Brain microvascular endothelial cell (primary cell): ENCODE results near the gene CEBPB.

ENCODE experiments used
- DNase-seq: peaks from one replicate; pipeline ENCODE4 v3.0.0-alpha.2; 2020
- H3K27ac ChIP-seq: fragments of 250-450 bp; sonication (Bioruptor Pico); 2 replicates; pipeline ENCODE4 v1.5.1; 2020; ENCODE audit warnings: mild to moderate bottlenecking, moderate library complexity
- H3K27me3 ChIP-seq: fragments of 250-450 bp; sonication (Bioruptor Pico); replicated peaks from 2 replicates; pipeline ENCODE4 v1.5.1; 2020; ENCODE audit warnings: mild to moderate bottlenecking
- H3K36me3 ChIP-seq: fragments of 250-450 bp; sonication (Bioruptor Pico); replicated peaks from 2 replicates; pipeline ENCODE4 v1.5.1; 2020; ENCODE audit warnings: mild to moderate bottlenecking
- H3K4me3 ChIP-seq: 2 replicates; pipeline ENCODE4 v1.5.1; 2011; ENCODE audit warnings: low read depth, mild to moderate bottlenecking, control low read depth, low read length, moderate library complexity
- in situ Hi-C: cut with HindIII; loops from 2 replicates; pipeline ENCODE4 v1.10.0; 2017; ENCODE audit warnings: low sequenced_read_pairs, low pct_ligation_motif_present
- TF ChIP-seq, protein P1 (sequence below): IDR thresholded peaks from 2 replicates; pipeline ENCODE4 v1.5.1; 2011; ENCODE audit warnings: low read depth, mild to moderate bottlenecking, moderate library complexity, low read length, control low read depth, inconsistent platforms; ENCODE audit errors: missing control alignments

Gene CEBPB

GRCh38 chr20:50216543-50217206 is 26.0 kb downstream of the CEBPB start:
- in situ Hi-C loops = no loop called here
- Histone ChIP-seq H3K36me3 (no peaks in the 10 kb centered on the region), H3K27ac (no peak overlapping the region), H3K4me3 (no peak overlapping the region), H3K27me3 (no peaks in the 10 kb centered on the region)
- DNase-seq = no peak
- TF ChIP-seq, protein P1, sequence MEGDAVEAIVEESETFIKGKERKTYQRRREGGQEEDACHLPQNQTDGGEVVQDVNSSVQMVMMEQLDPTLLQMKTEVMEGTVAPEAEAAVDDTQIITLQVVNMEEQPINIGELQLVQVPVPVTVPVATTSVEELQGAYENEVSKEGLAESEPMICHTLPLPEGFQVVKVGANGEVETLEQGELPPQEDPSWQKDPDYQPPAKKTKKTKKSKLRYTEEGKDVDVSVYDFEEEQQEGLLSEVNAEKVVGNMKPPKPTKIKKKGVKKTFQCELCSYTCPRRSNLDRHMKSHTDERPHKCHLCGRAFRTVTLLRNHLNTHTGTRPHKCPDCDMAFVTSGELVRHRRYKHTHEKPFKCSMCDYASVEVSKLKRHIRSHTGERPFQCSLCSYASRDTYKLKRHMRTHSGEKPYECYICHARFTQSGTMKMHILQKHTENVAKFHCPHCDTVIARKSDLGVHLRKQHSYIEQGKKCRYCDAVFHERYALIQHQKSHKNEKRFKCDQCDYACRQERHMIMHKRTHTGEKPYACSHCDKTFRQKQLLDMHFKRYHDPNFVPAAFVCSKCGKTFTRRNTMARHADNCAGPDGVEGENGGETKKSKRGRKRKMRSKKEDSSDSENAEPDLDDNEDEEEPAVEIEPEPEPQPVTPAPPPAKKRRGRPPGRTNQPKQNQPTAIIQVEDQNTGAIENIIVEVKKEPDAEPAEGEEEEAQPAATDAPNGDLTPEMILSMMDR = no peak

DNA sequence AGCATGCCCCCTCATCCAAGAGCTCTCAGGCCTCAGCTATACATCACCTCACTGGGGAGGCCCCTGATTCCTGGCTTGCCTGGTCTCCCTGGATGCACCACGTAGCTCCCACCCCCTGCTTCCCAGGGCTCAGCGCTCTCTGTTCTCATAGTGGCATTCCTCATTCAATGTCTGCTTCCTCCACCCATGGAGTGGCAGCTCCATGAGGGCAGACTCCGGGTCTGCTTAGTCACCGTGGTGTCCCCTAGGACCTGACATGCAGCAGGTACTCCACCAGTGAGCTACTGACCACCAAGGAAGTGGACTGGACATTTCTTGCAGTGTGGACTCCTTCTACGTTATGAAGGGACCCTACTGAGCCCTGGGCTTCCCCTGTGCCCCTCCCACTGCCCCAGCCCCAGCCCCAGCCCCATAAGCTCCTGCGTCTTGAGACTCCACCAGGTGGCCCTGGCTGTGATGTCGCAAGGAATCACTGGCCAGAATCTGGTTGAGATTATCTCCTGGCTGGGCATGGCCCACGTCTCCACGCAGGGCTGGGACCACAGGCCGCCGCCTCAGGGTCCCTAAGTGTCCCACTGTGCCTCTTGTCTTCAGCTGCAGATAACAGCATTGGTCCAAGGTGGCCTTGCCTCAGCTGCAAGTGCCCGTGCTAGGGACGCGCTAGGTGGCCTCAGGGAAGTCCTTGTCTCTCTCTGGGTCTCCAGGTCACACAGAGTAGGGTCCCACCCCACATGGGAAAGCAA is 26.7 kb downstream of the CEBPB start:
- Histone ChIP-seq H3K27ac (no peak overlapping the region), H3K4me3 (no peak overlapping the region), H3K27me3 (no peaks in the 10 kb centered on the region), H3K36me3 (no peaks in the 10 kb centered on the region)
- DNase-seq = no peak
- in situ Hi-C loops = no loop called here
- TF ChIP-seq, protein P1 = no peak

DNA sequence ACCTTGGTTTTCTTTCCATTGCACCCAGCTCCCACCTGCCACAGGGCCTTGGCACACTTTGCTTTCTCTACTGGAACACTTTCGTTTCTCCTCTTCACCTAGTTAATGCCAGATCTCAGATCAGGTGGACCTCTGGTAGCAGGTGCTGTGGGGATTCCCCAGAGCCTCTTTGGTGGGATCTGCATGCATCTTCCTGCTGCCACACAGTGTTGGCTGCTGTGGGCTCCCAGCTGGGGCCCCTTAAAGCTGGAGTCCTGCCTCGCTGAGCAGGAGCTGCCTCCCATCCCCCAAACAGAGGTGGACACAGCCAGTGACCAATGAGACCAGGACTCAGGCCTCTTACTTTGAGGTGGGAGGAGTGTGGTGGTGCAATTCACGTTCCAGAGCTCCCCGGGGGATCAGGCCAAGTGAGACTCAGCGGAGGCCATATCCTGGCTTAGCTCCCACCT is 28.4 kb downstream of the CEBPB start:
- no peak overlapping the region for H3K4me3 ChIP-seq
- H3K27me3 ChIP-seq = no peaks in the 10 kb centered on the region
- H3K36me3 ChIP-seq = no peaks in the 10 kb centered on the region
- no peak overlapping the region for H3K27ac ChIP-seq
- in situ Hi-C loops = no loop called here
- TF ChIP-seq, protein P1 = no peak
- no peak for DNase-seq

DNA sequence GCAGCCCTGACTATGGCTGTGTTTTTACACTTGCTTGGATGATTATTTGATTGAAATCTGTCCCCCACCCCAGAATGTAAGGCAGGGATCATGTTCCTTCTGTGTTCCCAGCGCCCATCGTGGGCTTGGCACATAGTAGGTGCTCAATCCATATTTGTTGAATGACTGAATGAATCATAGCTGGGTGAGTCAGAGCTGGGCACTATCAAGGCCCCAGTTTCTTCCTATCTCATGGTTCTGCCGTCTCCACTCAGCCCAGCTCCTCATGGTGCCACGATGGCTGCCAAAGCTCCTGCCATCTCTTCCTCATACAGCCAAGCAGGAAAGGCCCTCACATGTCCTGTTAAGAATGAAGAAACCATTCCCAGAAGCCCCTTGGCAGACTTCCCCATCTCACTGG is 29.0 kb downstream of the CEBPB start:
- DNase-seq = no peak
- in situ Hi-C loops = no loop called here
- Histone ChIP-seq H3K27me3 (no peaks in the 10 kb centered on the region), H3K27ac (no peak overlapping the region), H3K36me3 (no peaks in the 10 kb centered on the region), H3K4me3 (no peak overlapping the region)
- TF ChIP-seq, protein P1 = no peak

- TF ChIP-seq, protein P1 = no peak
- no peak for DNase-seq
- Histone ChIP-seq H3K27me3 (no peaks in the 10 kb centered on the region), H3K4me3 (no peak overlapping the region), H3K27ac (no peak overlapping the region), H3K36me3 (no peaks in the 10 kb centered on the region)
- in situ Hi-C loops = no loop called here
These were observed 29.7 kb downstream of the CEBPB start for GRCh38 chr20:50220093-50220893.
